ENCODE results near the gene TBC1D25. TPM values are rescaled to one million over a fixed set of nuclear protein-coding genes. Genes with fewer than 3 reads are reported as not detected.
A peak's percentile ranks its signal among the peaks of the same experiment; 100 is the strongest.

The TBC1D25 gene
- total RNA-seq, 4 donors from 2014 or later, result 5.5 to 11.7 (median 8.5) TPM

GRCh38 chrX:48591255-48591791 lies 51.8 kb downstream of the TBC1D25 start:
- intact Hi-C loops (cut with DNase I), result no loop called here
- Histone ChIP-seq H3K27ac (peak overlapping the region; percentile 54 to 73 (median 62)), H3K27me3 (no peaks in the 10 kb centered on the region), H3K4me1 (peaks cover 0 to 16% (median 0%) of the 10 kb centered on the region in 3 donors), H3K4me3 (no peak overlapping the region), H3K36me3 (no peaks in the 10 kb centered on the region), H3K9me3 (no peaks in the 10 kb centered on the region)
- DNase-seq, result no peak
- TF ChIP-seq CTCF (IDR thresholded peaks at IDR 0.05) (peak in 1 of 6 experiments; percentile 23), POLR2A (IDR thresholded peaks at IDR 0.05) (no peak)
- WGBS, 2 donors, result 52 to 56% methylated on average over 8 to 9 of the region's 9 CpGs

GRCh38 chrX:48592971-48593370 lies 53.5 kb downstream of the TBC1D25 start:
- peaks cover 0 to 21% (median 0%) of the 10 kb centered on the region in 3 donors for H3K4me1 ChIP-seq
- WGBS, 2 donors, result 43 to 70% methylated on average over 2 to 5 of the region's 5 CpGs
- H3K9me3 ChIP-seq, result no peaks in the 10 kb centered on the region
- intact Hi-C loops (cut with DNase I), result no loop called here
- no peak for DNase-seq
- TF ChIP-seq CTCF (IDR thresholded peaks at IDR 0.05), result no peak
- no peaks in the 10 kb centered on the region for H3K36me3 ChIP-seq
- peak overlapping the region in 1 of 4 donors; percentile 73 for H3K27ac ChIP-seq
- no peak overlapping the region for H3K4me3 ChIP-seq
- H3K27me3 ChIP-seq, result no peaks in the 10 kb centered on the region

- TF ChIP-seq CTCF (IDR thresholded peaks at IDR 0.05) (no peak), POLR2A (IDR thresholded peaks at IDR 0.05) (no peak)
- WGBS, 2 donors, result 29 to 50% methylated on average over 2 of the region's 2 CpGs
- H3K27me3 ChIP-seq, result no peaks in the 10 kb centered on the region
- no peak overlapping the region for H3K27ac ChIP-seq
- no peak for DNase-seq
- peaks cover 0 to 25% (median 5%) of the 10 kb centered on the region in 3 donors for H3K4me1 ChIP-seq
- H3K36me3 ChIP-seq, result peaks cover 5 to 24% (median 5%) of the 10 kb centered on the region in 3 donors
- no peak overlapping the region for H3K4me3 ChIP-seq
- H3K9me3 ChIP-seq, result no peaks in the 10 kb centered on the region
- intact Hi-C loops (cut with DNase I), result no loop called here
Measured at GRCh38 chrX:48595929-48596328, 56.4 kb downstream of the TBC1D25 start.

GRCh38 chrX:48597353-48598264 lies 58.1 kb downstream of the TBC1D25 start, which contains the start of gene WDR13:
WDR13 (plus strand) TSS chrX:48597492; CDS start chrX:48597997, 505 bp downstream.
- intact Hi-C loops (cut with DNase I), result no loop called here
- TF ChIP-seq POLR2A (IDR thresholded peaks at IDR 0.05) (peak in 1 of 4 donors; percentile 59), CTCF (IDR thresholded peaks at IDR 0.05) (peak in 1 of 6 experiments; percentile 2)
- peaks cover 0 to 16% (median 5%) of the 10 kb centered on the region in 3 donors for H3K4me1 ChIP-seq
- H3K9me3 ChIP-seq, result no peaks in the 10 kb centered on the region
- peak within 1 kb of the TSS; percentile 53 to 81 (median 59) for H3K4me3 ChIP-seq
- peak within 1 kb of the TSS; percentile 93 to 99 (median 96) for H3K27ac ChIP-seq
- H3K27me3 ChIP-seq, result no peaks in the 10 kb centered on the region
- DNase-seq, result peak; percentile 56
- 0 to 40% methylated on average over 7 to 31 of the region's 62 CpGs for WGBS, 2 donors
- H3K36me3 ChIP-seq, result peaks cover 5 to 41% (median 12%) of the 10 kb centered on the region in 3 donors

- intact Hi-C loops (cut with DNase I), result no loop called here
Measured at GRCh38 chrX:48598614-48599013, 59.1 kb downstream of the TBC1D25 start.

More at GRCh38 chrX:48598614-48599013, 59.1 kb downstream of the TBC1D25 start:
- TF ChIP-seq CTCF (IDR thresholded peaks at IDR 0.05) (no peak), POLR2A (IDR thresholded peaks at IDR 0.05) (no peak)
- Histone ChIP-seq H3K27ac (peak overlapping the region; percentile 93 to 99 (median 96)), H3K9me3 (no peaks in the 10 kb centered on the region), H3K4me3 (peak overlapping the region; percentile 53 to 81 (median 59)), H3K27me3 (no peaks in the 10 kb centered on the region), H3K36me3 (peaks cover 7 to 51% (median 12%) of the 10 kb centered on the region in 3 donors), H3K4me1 (peaks cover 0 to 16% (median 5%) of the 10 kb centered on the region in 3 donors)
- no peak for DNase-seq
- WGBS, 2 donors, result 76 to 80% methylated on average over 7 of the region's 25 CpGs

Data from esophagus squamous epithelium (tissue), 5 donors.